K562 (cell line): ENCODE data around the gene ZNRF3. TPM values are rescaled to one million over a fixed set of nuclear protein-coding genes. Genes with fewer than 3 reads are reported as not detected.

ENCODE experiments used
- ATAC-seq: fragments of 200-7000 bp; cut with Tn5 transposase; 3 replicates; pipeline ENCODE4 v1.9.1; 2020; ENCODE audit warnings: moderate library complexity
- BruUV-seq: library from RNA; stranded (reverse); fragments of 400-500 nt; replicated peaks from 2 replicates; lab custom pipeline; 2021; lab: Mats Ljungman, UMichigan
- CTCF ChIA-PET: fragments of 300-600 bp; formaldehyde crosslinking; extraction: SDS; loops from one replicate; lab custom pipeline; 2021; ENCODE audit warnings: low intra/inter-chr PET ratio; lab: Yijun Ruan, JAX
- POLR2A ChIA-PET: fragments of 300-600, 350-650 bp; sonication (Branson Sonifier 250); formaldehyde crosslinking; extraction: SDS; loops from one replicate; lab custom pipeline; 2021; ENCODE audit warnings: antibody characterized with exemption, inconsistent platforms; lab: Yijun Ruan, JAX
- DNase-seq, 4 experiments: peaks; one replicate each; pipeline versions ENCODE4 v3.0.0 to v3.0.0-alpha.2; 2011 to 2018; ENCODE audit warnings: low spot score in 3 of 4, mixed read lengths in 3 of 4; ENCODE audit errors: extremely low read depth in 1 of 4
- FAIRE-seq: peaks from 2 replicates; lab custom pipeline; 2011; peaks lifted over from hg19 to GRCh38; lab: Jason Lieb, UNC
- H2AFZ ChIP-seq: 2 replicates; pipeline ENCODE4 v1.6.0; 2011; ENCODE audit warnings: low read depth, low read length, control low read depth, inconsistent platforms
- H3K27ac ChIP-seq: fragments of 200-600 bp; 3 replicates; pipeline ENCODE4 v1.8.0; 2011; ENCODE audit warnings: low read depth, mild to moderate bottlenecking, control low read depth, inconsistent platforms, low read length, moderate library complexity, mixed read lengths; ENCODE audit errors: extremely low read depth
- H3K27me3 ChIP-seq, 2 experiments: fragments of 300-600 bp in 1 of 2; 2 replicates in 1 of 2; 3 replicates in 1 of 2; pipeline versions ENCODE4 v1.6.0 to v1.8.0; 2011; ENCODE audit warnings: inconsistent platforms in 2 of 2, low read length in 2 of 2, mild to moderate bottlenecking in 1 of 2, mixed read lengths in 1 of 2, moderate library complexity in 1 of 2; ENCODE audit not compliant: control insufficient read depth in 2 of 2, insufficient read depth in 2 of 2
- H3K36me3 ChIP-seq: fragments of 300-600 bp; 3 replicates; pipeline ENCODE4 v1.8.0; 2011; ENCODE audit warnings: mild to moderate bottlenecking, low read length, inconsistent platforms; ENCODE audit not compliant: control insufficient read depth, insufficient read depth
- H3K4me1 ChIP-seq, 2 experiments: fragments of 200-600 bp in 1 of 2; replicated peaks in 1 of 2; 2 replicates in 1 of 2; 3 replicates in 1 of 2; pipeline versions ENCODE4 v1.5.1 to v1.8.0; 2011; ENCODE audit warnings: inconsistent platforms in 2 of 2, low read length in 2 of 2, mild to moderate bottlenecking in 1 of 2, mixed read lengths in 1 of 2, moderate library complexity in 1 of 2; ENCODE audit not compliant: control insufficient read depth in 2 of 2, insufficient read depth in 2 of 2
- H3K4me2 ChIP-seq: 2 replicates; pipeline ENCODE4 v1.6.1; 2011; ENCODE audit warnings: low read length, control low read depth, inconsistent platforms, mixed read lengths; ENCODE audit not compliant: insufficient read depth
- H3K4me3 ChIP-seq: fragments of 200-600 bp; sonication (generic), shearing (Covaris generic); 2 replicates; pipeline ENCODE4 v1.5.1; 2016; ENCODE audit warnings: control low read depth, inconsistent platforms
- H3K79me2 ChIP-seq: fragments of 200-600 bp; 3 replicates; pipeline ENCODE4 v1.8.0; 2011; ENCODE audit warnings: low read length, inconsistent platforms; ENCODE audit not compliant: control insufficient read depth, insufficient read depth
- H3K9ac ChIP-seq, 2 experiments: 2 replicates each; pipeline versions ENCODE4 v1.6.0 to v1.6.1; 2011; ENCODE audit warnings: low read depth in 2 of 2, low read length in 2 of 2, control low read depth in 1 of 2, inconsistent platforms in 1 of 2, mild to moderate bottlenecking in 1 of 2, mixed read lengths in 1 of 2; ENCODE audit not compliant: insufficient read depth in 1 of 2
- H3K9me1 ChIP-seq: one replicate; pipeline ENCODE4 v1.6.0; 2011; ENCODE audit warnings: inconsistent platforms, mild to moderate bottlenecking, low read length, moderate library complexity; ENCODE audit not compliant: control insufficient read depth, insufficient read depth
- H3K9me3 ChIP-seq: replicated peaks from 2 replicates; pipeline ENCODE4 v1.5.1; 2011; ENCODE audit warnings: low read depth, low read length, inconsistent platforms; ENCODE audit not compliant: control insufficient read depth, insufficient read depth
- H4K20me1 ChIP-seq: replicated peaks from 2 replicates; pipeline ENCODE4 v1.6.1; 2011; ENCODE audit warnings: low read length, inconsistent platforms, mixed read lengths; ENCODE audit not compliant: control insufficient read depth, insufficient read depth
- CHCHD3 ChIP-seq: fragments of 250-450 bp; sonication (Bioruptor Pico); IDR thresholded peaks from 2 replicates; pipeline ENCODE4 v2.1.2; 2022; ENCODE audit warnings: mild to moderate bottlenecking
- KLF16 ChIP-seq: IDR thresholded peaks from 2 replicates; pipeline ENCODE4 v1.6.1; 2016; ENCODE audit warnings: antibody characterized with exemption
- MAFF ChIP-seq: IDR thresholded peaks from 2 replicates; pipeline ENCODE4 v1.6.1; 2012; ENCODE audit warnings: low read length, improper control_type of control experiment
- RNF219 ChIP-seq: fragments of 250-450 bp; sonication (Bioruptor Pico); IDR thresholded peaks from 2 replicates; pipeline ENCODE4 v1.5.0; 2022; ENCODE audit warnings: mild to moderate bottlenecking
- STAT5B ChIP-seq: fragments of 250-450 bp; sonication (Bioruptor Pico); IDR thresholded peaks from 2 replicates; pipeline ENCODE4 v1.8.0; 2021; ENCODE audit warnings: mild to moderate bottlenecking, inconsistent platforms
- TFAM ChIP-seq: fragments of 250-450 bp; sonication (Bioruptor Pico); conservative IDR thresholded peaks from 2 replicates; pipeline ENCODE4 v1.5.0; 2021; ENCODE audit warnings: mild to moderate bottlenecking, moderate library complexity
- ZNF165 ChIP-seq: fragments of 250-450 bp; sonication (Bioruptor Pico); IDR thresholded peaks from 2 replicates; pipeline ENCODE4 v1.4.0; 2020; ENCODE audit warnings: borderline replicate concordance
- ZNF184 ChIP-seq: sonication (generic); formaldehyde crosslinking; IDR thresholded peaks from 2 replicates; pipeline ENCODE4 v1.5.0; 2020; ENCODE audit warnings: missing genetic modification reagents
- ZNF384 ChIP-seq: IDR thresholded peaks from 2 replicates; pipeline ENCODE4 v1.6.1; 2012; ENCODE audit warnings: low read depth, low read length, improper control_type of control experiment
- ZNF717 ChIP-seq: fragments of 250-450 bp; sonication (Bioruptor Pico); IDR thresholded peaks from 2 replicates; pipeline ENCODE4 v1.5.0; 2021
- WGBS: fragments of 100-300 bp; shearing (Covaris generic); methylation state at CpG from one replicate; pipeline ENCODE4 v1.1.6; 2016; ENCODE audit warnings: low coverage, mixed read lengths; ENCODE audit not compliant: insufficient coverage; ENCODE audit errors: missing lambda C conversion rate; 5-methylcytosine and 5-hydroxymethylcytosine counted together
- in situ Hi-C: fragments of 300-500 bp; cut with MboI; formaldehyde crosslinking; loops from 4 replicates; pipeline ENCODE4 v1.15.0; 2018; ENCODE audit warnings: inconsistent platforms, mixed read lengths
- intact Hi-C: fragments of 100-400 bp; cut with micrococcal nuclease; formaldehyde crosslinking; loops from 2 replicates; pipeline ENCODE4 v1.14.2; 2022
- polyA plus RNA-seq, 8 experiments: library from polyadenylated mRNA; depleted of rRNA in 4 of 8; stranded (reverse) in 5 of 8; unstranded in 3 of 8; fragments of >200 nt; fragmentation: Nextera tagmentation in 2 of 8; fragmentation: Illumina TruSeq in 1 of 8; extraction: Ambion mirVana in 2 of 8; extraction: Trizol in 1 of 8; gene quantifications; 2 replicates each; pipeline versions ENCODE4 v1.2.1 to v1.2.3, GENCODE V29; 2011 to 2014; ENCODE audit warnings: inconsistent platforms in 1 of 8, missing spikeins in 1 of 8
- total RNA-seq, 7 experiments: library from RNA; depleted of rRNA in 6 of 7; stranded (reverse); fragments of >200 nt in 6 of 7; fragmentation: Illumina TruSeq in 2 of 7; extraction: Trizol in 2 of 7; gene quantifications; 2 replicates each; pipeline versions ENCODE4 v1.2.1 to v1.2.3, GENCODE V29; 2011 to 2021; ENCODE audit warnings: low replicate concordance in 1 of 7
- TF ChIP-seq, protein P1 (sequence below): fragments of 450-650 bp; formaldehyde crosslinking; IDR thresholded peaks from 2 replicates; pipeline ENCODE4 v1.4.0; 2022; ENCODE audit warnings: missing genetic modification characterization

The ZNRF3 gene
- total and polyA plus RNA-seq, 9 of the 15 experiments (the other 6 are each of a cell fraction or from before 2014, with no cell fraction given) = 0.41 to 5.9 (median 1.7) TPM

GRCh38 chr22:28837640-28838039 lies 45.7 kb upstream of the ZNRF3 start:
- Histone ChIP-seq H3K27me3 (no peaks in the 10 kb centered on the region), H3K27ac (no peak overlapping the region), H3K9ac (no peak overlapping the region), H3K79me2 (no peaks in the 10 kb centered on the region), H3K4me3 (no peak overlapping the region), H3K9me3 (no peaks in the 10 kb centered on the region), H3K4me1 (peaks cover 0 to 4% of the 10 kb centered on the region in 2 experiments; a peak in 1 of 5 replicates), H3K36me3 (no peaks in the 10 kb centered on the region), H3K4me2 (no peak overlapping the region), H3K9me1 (no peaks in the 10 kb centered on the region), H2AFZ (no peak overlapping the region), H4K20me1 (no peaks in the 10 kb centered on the region)
- in situ Hi-C loops = loop anchor here (10.0 kb wide), 1 partner anchor 813 kb away; no protein-coding TSS in a partner anchor
- POLR2A ChIA-PET = interaction anchor here (0.9 kb wide), 1 partner anchor 17 kb away, joined by 3 read pairs; no protein-coding TSS in a partner anchor
- TF ChIP-seq ZNF184 (CRISPR knock-in tag) (no peak), ZNF384 (no peak), ZNF717 (CRISPR knock-in tag) (no peak), RNF219 (CRISPR knock-in tag) (no peak), CHCHD3 (CRISPR knock-in tag) (no peak), TFAM (CRISPR knock-in tag) (no peak), ZNF165 (no peak), MAFF (no peak), STAT5B (CRISPR knock-in tag) (no peak), KLF16 (no peak)
- TF ChIP-seq, protein P1, sequence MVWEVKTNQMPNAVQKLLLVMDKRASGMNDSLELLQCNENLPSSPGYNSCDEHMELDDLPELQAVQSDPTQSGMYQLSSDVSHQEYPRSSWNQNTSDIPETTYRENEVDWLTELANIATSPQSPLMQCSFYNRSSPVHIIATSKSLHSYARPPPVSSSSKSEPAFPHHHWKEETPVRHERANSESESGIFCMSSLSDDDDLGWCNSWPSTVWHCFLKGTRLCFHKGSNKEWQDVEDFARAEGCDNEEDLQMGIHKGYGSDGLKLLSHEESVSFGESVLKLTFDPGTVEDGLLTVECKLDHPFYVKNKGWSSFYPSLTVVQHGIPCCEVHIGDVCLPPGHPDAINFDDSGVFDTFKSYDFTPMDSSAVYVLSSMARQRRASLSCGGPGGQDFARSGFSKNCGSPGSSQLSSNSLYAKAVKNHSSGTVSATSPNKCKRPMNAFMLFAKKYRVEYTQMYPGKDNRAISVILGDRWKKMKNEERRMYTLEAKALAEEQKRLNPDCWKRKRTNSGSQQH (CRISPR knock-in tag) = no peak
- DNase-seq (no peak), FAIRE-seq (no peak), ATAC-seq (no peak)
- no TSS peak for BruUV-seq
- CTCF ChIA-PET = no interaction called here
- WGBS = 43% methylated on average over 5 of the region's 6 CpGs
- intact Hi-C loops = no loop called here
